ENCODE measurements around the gene CYB5R4. TPM values are rescaled to one million over a fixed set of nuclear protein-coding genes. Genes with fewer than 3 reads are reported as not detected.
A peak's percentile ranks its signal among the peaks of the same experiment; 100 is the strongest.

The CYB5R4 gene
- total RNA-seq, 1 experiment from 2014 or later: 12.5 TPM

DNA sequence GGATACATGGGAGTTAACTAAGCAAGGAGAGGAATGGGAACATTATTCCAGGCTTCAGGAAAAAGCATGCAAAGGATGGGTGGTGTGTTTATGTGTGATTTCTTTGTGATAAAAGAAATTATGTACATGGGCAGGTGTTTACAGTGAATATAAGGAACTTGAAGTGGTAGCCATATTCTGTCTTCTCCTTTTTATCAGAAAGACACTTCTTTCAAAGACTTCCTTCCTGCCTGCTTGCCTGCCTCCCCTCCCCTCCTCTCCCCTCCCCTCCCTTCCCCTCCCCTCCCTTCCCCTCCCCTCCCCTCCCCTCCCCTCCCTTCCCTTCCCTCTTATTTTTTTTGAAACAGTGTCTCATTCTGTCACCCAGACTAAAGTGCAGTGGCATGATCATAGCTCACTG, 14.4 kb downstream of the CYB5R4 start (continued):
- TF ChIP-seq, protein P1, sequence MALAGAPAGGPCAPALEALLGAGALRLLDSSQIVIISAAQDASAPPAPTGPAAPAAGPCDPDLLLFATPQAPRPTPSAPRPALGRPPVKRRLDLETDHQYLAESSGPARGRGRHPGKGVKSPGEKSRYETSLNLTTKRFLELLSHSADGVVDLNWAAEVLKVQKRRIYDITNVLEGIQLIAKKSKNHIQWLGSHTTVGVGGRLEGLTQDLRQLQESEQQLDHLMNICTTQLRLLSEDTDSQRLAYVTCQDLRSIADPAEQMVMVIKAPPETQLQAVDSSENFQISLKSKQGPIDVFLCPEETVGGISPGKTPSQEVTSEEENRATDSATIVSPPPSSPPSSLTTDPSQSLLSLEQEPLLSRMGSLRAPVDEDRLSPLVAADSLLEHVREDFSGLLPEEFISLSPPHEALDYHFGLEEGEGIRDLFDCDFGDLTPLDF (CRISPR knock-in tag; IDR thresholded peaks at IDR 0.05): no peak
- TF ChIP-seq, protein P2, sequence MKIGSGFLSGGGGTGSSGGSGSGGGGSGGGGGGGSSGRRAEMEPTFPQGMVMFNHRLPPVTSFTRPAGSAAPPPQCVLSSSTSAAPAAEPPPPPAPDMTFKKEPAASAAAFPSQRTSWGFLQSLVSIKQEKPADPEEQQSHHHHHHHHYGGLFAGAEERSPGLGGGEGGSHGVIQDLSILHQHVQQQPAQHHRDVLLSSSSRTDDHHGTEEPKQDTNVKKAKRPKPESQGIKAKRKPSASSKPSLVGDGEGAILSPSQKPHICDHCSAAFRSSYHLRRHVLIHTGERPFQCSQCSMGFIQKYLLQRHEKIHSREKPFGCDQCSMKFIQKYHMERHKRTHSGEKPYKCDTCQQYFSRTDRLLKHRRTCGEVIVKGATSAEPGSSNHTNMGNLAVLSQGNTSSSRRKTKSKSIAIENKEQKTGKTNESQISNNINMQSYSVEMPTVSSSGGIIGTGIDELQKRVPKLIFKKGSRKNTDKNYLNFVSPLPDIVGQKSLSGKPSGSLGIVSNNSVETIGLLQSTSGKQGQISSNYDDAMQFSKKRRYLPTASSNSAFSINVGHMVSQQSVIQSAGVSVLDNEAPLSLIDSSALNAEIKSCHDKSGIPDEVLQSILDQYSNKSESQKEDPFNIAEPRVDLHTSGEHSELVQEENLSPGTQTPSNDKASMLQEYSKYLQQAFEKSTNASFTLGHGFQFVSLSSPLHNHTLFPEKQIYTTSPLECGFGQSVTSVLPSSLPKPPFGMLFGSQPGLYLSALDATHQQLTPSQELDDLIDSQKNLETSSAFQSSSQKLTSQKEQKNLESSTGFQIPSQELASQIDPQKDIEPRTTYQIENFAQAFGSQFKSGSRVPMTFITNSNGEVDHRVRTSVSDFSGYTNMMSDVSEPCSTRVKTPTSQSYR (CRISPR knock-in tag; IDR thresholded peaks at IDR 0.05): no peak
- TF ChIP-seq ZNF219 (CRISPR knock-in tag; IDR thresholded peaks at IDR 0.05; ENCODE audit: borderline replicate concordance) (no peak), NFATC4 (CRISPR knock-in tag; IDR thresholded peaks at IDR 0.05) (no peak), FOXJ3 (CRISPR knock-in tag; IDR thresholded peaks at IDR 0.05; ENCODE audit: borderline replicate concordance) (no peak), TP53 (CRISPR knock-in tag; IDR thresholded peaks at IDR 0.05) (no peak)
- TF ChIP-seq, protein P3, sequence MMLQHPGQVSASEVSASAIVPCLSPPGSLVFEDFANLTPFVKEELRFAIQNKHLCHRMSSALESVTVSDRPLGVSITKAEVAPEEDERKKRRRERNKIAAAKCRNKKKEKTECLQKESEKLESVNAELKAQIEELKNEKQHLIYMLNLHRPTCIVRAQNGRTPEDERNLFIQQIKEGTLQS (CRISPR knock-in tag; conservative IDR thresholded peaks at IDR 0.05): no peak

DNA sequence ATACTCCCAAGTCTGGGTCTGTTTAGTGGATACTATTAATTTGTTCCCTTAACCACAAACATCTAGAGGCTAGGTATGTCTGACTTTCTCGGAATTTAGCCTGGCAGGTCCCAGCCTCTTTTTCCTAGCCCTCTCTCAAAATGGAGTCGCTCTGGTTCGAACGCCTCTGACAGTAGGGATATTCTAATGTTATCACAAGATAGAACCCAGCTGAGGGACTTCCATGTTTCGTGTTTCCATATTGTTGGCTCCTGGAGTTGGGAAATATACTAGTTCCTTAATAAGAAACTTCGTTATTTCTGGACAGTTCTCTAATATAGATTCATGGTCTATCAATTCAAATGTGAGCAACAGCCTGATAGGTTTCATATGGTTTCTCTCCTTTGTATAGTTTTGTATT, 16.4 kb downstream of the CYB5R4 start:
- Mint-ChIP-seq H3K36me3 (no peaks in the 10 kb centered on the region), H3K27ac (no peak overlapping the region), H3K27me3 (ENCODE audit: low read depth) (no peaks in the 10 kb centered on the region), H3K4me1 (peaks cover 22% of the 10 kb centered on the region), H3K4me3 (no peak overlapping the region), H3K9me3 (no peaks in the 10 kb centered on the region)
- ATAC-seq (no peak), DNase-seq (ENCODE audit: low spot score) (no peak)
- TF ChIP-seq JUN (CRISPR knock-in tag; IDR thresholded peaks at IDR 0.05) (no peak), FOXK1 (CRISPR knock-in tag; IDR thresholded peaks at IDR 0.05) (no peak)
- TF ChIP-seq, protein P4, sequence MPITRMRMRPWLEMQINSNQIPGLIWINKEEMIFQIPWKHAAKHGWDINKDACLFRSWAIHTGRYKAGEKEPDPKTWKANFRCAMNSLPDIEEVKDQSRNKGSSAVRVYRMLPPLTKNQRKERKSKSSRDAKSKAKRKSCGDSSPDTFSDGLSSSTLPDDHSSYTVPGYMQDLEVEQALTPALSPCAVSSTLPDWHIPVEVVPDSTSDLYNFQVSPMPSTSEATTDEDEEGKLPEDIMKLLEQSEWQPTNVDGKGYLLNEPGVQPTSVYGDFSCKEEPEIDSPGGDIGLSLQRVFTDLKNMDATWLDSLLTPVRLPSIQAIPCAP (CRISPR knock-in tag; IDR thresholded peaks at IDR 0.05): no peak
- POLR2A ChIA-PET: no interaction called here
- CTCF ChIA-PET: no interaction called here

DNA sequence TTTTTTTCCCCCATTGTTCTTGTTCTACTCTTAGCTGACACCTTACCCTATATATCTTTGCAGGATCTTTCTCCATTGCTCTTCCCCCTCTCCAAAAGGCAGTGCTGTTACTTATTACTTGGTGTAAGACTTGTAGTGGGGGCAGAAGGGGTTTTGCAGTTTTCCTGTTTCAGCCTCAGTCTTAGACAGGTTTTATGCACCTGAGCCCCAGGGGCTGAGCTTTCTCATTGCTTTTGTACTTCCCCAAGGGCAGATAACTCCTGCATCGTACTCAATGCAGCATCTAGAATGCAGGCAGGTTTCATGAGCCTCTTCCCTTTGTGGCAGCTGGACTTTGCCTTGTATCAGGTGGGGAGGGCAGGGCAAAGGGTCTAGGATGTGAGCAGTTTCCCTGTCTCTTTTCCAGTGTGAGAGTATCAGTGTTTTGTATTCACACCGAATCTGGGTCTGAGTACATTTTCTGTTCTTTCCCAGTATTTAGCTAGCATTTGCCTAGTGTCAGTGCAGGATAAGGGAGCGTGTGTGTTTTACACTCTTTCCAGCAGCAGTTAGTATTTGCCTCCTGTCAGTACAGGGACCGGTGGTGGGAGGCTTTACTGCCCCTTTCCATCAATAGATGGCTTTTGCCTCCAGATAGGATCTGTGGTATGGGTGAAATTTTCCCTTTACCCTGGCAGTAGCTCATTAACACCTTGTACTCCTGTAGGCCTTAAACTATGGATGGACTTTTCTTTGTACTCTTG, 19.6 kb downstream of the CYB5R4 start:
- POLR2A ChIA-PET: no interaction called here
- Mint-ChIP-seq H3K27ac (no peak overlapping the region), H3K27me3 (ENCODE audit: low read depth) (no peaks in the 10 kb centered on the region), H3K4me3 (no peak overlapping the region), H3K36me3 (no peaks in the 10 kb centered on the region), H3K4me1 (peaks cover 18% of the 10 kb centered on the region), H3K9me3 (no peaks in the 10 kb centered on the region)
- DNase-seq (ENCODE audit: low spot score): no peak
- TF ChIP-seq ELF4 (CRISPR knock-in tag; IDR thresholded peaks at IDR 0.05; ENCODE audit: low read depth) (no peak), RORB (CRISPR knock-in tag; IDR thresholded peaks at IDR 0.05) (no peak), SOX15 (CRISPR knock-in tag; IDR thresholded peaks at IDR 0.05) (no peak), EMX1 (CRISPR knock-in tag; IDR thresholded peaks at IDR 0.05) (no peak), ZNF232 (CRISPR knock-in tag; IDR thresholded peaks at IDR 0.05) (no peak), CREM (CRISPR knock-in tag; IDR thresholded peaks at IDR 0.05) (no peak), KAT7 (CRISPR knock-in tag; IDR thresholded peaks at IDR 0.05; ENCODE audit: borderline replicate concordance) (no peak), ESRRA (CRISPR knock-in tag; IDR thresholded peaks at IDR 0.05; ENCODE audit: borderline replicate concordance) (no peak)
- TF ChIP-seq, protein P5, sequence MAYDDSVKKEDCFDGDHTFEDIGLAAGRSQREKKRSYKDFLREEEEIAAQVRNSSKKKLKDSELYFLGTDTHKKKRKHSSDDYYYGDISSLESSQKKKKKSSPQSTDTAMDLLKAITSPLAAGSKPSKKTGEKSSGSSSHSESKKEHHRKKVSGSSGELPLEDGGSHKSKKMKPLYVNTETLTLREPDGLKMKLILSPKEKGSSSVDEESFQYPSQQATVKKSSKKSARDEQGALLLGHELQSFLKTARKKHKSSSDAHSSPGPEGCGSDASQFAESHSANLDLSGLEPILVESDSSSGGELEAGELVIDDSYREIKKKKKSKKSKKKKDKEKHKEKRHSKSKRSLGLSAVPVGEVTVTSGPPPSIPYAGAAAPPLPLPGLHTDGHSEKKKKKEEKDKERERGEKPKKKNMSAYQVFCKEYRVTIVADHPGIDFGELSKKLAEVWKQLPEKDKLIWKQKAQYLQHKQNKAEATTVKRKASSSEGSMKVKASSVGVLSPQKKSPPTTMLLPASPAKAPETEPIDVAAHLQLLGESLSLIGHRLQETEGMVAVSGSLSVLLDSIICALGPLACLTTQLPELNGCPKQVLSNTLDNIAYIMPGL (CRISPR knock-in tag; IDR thresholded peaks at IDR 0.05): no peak
- peak; percentile 51 for ATAC-seq
- CTCF ChIA-PET: no interaction called here
